ENCODE results near the gene HDHD5.

DNA sequence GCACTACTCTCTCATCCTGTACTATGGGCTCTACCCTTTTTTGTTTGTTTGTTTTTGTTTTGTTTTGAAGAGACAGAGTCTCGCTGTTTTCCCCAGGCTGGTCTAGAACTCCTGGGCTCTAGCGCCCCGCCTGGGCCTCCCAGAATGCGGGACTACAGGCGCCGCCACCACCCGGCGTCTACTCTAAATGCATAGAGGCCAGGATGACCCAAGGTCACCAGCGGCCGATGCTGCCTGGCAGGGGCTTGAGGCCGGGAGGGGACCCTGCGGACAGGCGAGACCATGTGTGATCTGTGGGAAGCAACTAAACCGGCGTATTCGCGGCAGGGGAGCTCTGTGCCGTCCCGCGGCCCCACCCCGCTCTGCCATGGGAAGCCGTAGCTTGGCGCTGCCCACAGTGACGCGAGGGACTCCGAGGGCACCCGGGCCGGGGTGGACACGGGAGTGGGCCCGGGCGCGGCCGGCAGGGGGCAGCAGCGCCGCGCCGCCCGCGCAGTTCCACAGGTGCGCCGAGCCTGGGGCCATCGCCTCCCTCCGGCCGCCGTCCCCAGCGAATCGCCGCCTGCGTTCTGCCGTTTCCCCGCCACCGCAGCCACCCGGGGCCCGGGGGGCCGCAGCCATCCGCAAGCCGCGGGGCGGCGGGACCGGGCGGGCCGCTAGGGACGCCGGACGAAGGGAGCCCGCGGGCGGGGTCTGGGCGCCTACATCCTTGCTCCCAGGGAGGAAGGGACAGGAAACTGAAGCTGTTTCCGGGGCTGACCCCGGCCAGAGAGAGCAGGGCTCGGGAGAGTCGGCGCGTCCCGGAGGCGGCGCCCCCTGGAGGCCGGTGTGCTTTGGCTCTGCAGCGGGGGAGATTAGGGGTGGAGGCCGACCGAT, 12.3 kb upstream of the HDHD5 start:
- TF ChIP-seq, protein P1, sequence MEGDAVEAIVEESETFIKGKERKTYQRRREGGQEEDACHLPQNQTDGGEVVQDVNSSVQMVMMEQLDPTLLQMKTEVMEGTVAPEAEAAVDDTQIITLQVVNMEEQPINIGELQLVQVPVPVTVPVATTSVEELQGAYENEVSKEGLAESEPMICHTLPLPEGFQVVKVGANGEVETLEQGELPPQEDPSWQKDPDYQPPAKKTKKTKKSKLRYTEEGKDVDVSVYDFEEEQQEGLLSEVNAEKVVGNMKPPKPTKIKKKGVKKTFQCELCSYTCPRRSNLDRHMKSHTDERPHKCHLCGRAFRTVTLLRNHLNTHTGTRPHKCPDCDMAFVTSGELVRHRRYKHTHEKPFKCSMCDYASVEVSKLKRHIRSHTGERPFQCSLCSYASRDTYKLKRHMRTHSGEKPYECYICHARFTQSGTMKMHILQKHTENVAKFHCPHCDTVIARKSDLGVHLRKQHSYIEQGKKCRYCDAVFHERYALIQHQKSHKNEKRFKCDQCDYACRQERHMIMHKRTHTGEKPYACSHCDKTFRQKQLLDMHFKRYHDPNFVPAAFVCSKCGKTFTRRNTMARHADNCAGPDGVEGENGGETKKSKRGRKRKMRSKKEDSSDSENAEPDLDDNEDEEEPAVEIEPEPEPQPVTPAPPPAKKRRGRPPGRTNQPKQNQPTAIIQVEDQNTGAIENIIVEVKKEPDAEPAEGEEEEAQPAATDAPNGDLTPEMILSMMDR (IDR thresholded peaks at IDR 0.05), result peak; percentile 48 to 89
- no peak for TF ChIP-seq POLR2AphosphoS5 (IDR thresholded peaks at IDR 0.05)

Data from suprapubic skin (tissue), 3 donors.